Stomach (tissue), 19 donors: Measurements from ENCODE around the gene TSHZ1. TPM values are rescaled to one million over a fixed set of nuclear protein-coding genes. Genes with fewer than 3 reads are reported as not detected.
A peak's percentile ranks its signal among the peaks of the same experiment; 100 is the strongest.

Experiments
- DNase-seq, 2 donors: peaks; one replicate each; pipeline versions ENCODE4 v3.0.0 to v3.0.0-alpha.2; 2013 to 2019
- H3K27ac ChIP-seq, 5 donors: fragments of 200-600 bp in 4 of 5; sonication (generic) in 4 of 5; one replicate each; pipeline ENCODE4 v1.5.1; 2013 to 2019; ENCODE audit warnings: mild to moderate bottlenecking in 1 of 5, moderate library complexity in 1 of 5
- H3K27me3 ChIP-seq, 3 donors: fragments of 200-600 bp; sonication (generic); one replicate each; pipeline ENCODE4 v1.5.1; 2017 to 2019; ENCODE audit warnings: mixed run types in 1 of 3
- H3K36me3 ChIP-seq, 4 donors: fragments of 200-600 bp; sonication (generic); 1 replicate in 3 of 4; 2 replicates in 1 of 4; pipeline ENCODE4 v1.5.1; 2016 to 2019
- H3K4me1 ChIP-seq, 4 donors: fragments of 200-600 bp; sonication (generic); one replicate each; pipeline ENCODE4 v1.5.1; 2016 to 2019
- H3K4me3 ChIP-seq, 4 donors: fragments of 200-600 bp; sonication (generic) in 3 of 4; one replicate each; pipeline ENCODE4 v1.5.1; 2016 to 2019; ENCODE audit warnings: mild to moderate bottlenecking in 1 of 4
- H3K9me3 ChIP-seq, 4 donors: fragments of 200-600 bp; sonication (generic); one replicate each; pipeline ENCODE4 v1.5.1; 2016 to 2019
- EP300 ChIP-seq: sonication (generic); formaldehyde crosslinking; IDR thresholded peaks from one replicate; pipeline ENCODE4 v1.6.1; 2017; ENCODE audit warnings: antibody characterized with exemption
- POLR2A ChIP-seq, 4 donors: fragments of 450-650 bp; IDR thresholded peaks; one replicate each; pipeline ENCODE4 v1.6.1; 2016; ENCODE audit warnings: antibody characterized with exemption in 4 of 4, control low read depth in 2 of 4, mild to moderate bottlenecking in 1 of 4, moderate library complexity in 1 of 4
- POLR2AphosphoS5 ChIP-seq, 3 donors: sonication (generic); formaldehyde crosslinking; IDR thresholded peaks; one replicate each; pipeline ENCODE4 v1.6.1; 2016; ENCODE audit warnings: antibody characterized with exemption in 3 of 3
- WGBS, 5 donors: extraction: QIAGEN DNeasy Blood & Tissue Kit in 3 of 5; methylation state at CpG; one replicate each; pipeline versions ENCODE4 v1.1.5 to v1.1.7; 2013 to 2018; 5-methylcytosine and 5-hydroxymethylcytosine counted together
- intact Hi-C: fragments of 100-400 bp; cut with DNase I; formaldehyde crosslinking; loops from one replicate; pipeline ENCODE4 v1.15.1; 2023; ENCODE audit warnings: low total_unique reads
- long read RNA-seq, 10 donors: transcript quantifications; one replicate each; lab custom pipeline, GENCODE V29; 2026
- polyA plus RNA-seq, 3 donors: library from polyadenylated mRNA; stranded (reverse); fragments of 200-250 nt; gene quantifications; one replicate each; pipeline ENCODE4 v1.2.3, GENCODE V29; 2013
- total RNA-seq, 5 donors: library from RNA; depleted of rRNA; stranded (reverse); fragments of >200 nt; gene quantifications; one replicate each; pipeline versions ENCODE4 v1.1.0 to v1.2.3, GENCODE V29; 2014 to 2016
- TF ChIP-seq, protein P1 (sequence below), 7 experiments: fragments of 450-650 bp in 4 of 7; fragments of 200-600 bp in 3 of 7; sonication (generic) in 3 of 7; IDR thresholded peaks; one replicate each; pipeline ENCODE4 v1.5.1; 2016 to 2019; ENCODE audit warnings: antibody characterized with exemption in 7 of 7, control low read depth in 2 of 7, mild to moderate bottlenecking in 1 of 7
- donor health status: healthy with polysubstance abuse.
- donor health status: Bipolar disorder and iron deficiency.
- donor health status: healthy.

The TSHZ1 gene, protein sequence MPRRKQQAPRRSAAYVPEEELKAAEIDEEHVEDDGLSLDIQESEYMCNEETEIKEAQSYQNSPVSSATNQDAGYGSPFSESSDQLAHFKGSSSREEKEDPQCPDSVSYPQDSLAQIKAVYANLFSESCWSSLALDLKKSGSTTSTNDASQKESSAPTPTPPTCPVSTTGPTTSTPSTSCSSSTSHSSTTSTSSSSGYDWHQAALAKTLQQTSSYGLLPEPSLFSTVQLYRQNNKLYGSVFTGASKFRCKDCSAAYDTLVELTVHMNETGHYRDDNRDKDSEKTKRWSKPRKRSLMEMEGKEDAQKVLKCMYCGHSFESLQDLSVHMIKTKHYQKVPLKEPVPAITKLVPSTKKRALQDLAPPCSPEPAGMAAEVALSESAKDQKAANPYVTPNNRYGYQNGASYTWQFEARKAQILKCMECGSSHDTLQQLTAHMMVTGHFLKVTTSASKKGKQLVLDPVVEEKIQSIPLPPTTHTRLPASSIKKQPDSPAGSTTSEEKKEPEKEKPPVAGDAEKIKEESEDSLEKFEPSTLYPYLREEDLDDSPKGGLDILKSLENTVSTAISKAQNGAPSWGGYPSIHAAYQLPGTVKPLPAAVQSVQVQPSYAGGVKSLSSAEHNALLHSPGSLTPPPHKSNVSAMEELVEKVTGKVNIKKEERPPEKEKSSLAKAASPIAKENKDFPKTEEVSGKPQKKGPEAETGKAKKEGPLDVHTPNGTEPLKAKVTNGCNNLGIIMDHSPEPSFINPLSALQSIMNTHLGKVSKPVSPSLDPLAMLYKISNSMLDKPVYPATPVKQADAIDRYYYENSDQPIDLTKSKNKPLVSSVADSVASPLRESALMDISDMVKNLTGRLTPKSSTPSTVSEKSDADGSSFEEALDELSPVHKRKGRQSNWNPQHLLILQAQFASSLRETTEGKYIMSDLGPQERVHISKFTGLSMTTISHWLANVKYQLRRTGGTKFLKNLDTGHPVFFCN (N-terminal part only)
- 10 to 100 TPM in 3 of 5 donors, 1 to 10 TPM in 2; 7.0 to 21.0 (median 14.8) TPM for total RNA-seq
- 1 to 10 TPM; 4.2 to 7.0 (median 5.0) TPM for polyA plus RNA-seq
- long read RNA-seq, donor 1, full-length matches to known transcripts: 16 of 16 reads
- long read RNA-seq, donor 1, partial matches to known transcripts: 0 of 16 reads
- long read RNA-seq, donor 1, other reads (novel, unspliced or antisense): 0 of 16 reads
- long read RNA-seq, donor 2, full-length matches to known transcripts: 29 of 29 reads
- long read RNA-seq, donor 2, partial matches to known transcripts: 0 of 29 reads
- long read RNA-seq, donor 2, other reads (novel, unspliced or antisense): 0 of 29 reads
- long read RNA-seq, donor 3, full-length matches to known transcripts: 16 of 16 reads
- long read RNA-seq, donor 3, partial matches to known transcripts: 0 of 16 reads
- long read RNA-seq, donor 3, other reads (novel, unspliced or antisense): 0 of 16 reads
- long read RNA-seq, donor 4, full-length matches to known transcripts: 4 of 4 reads
- long read RNA-seq, donor 4, partial matches to known transcripts: 0 of 4 reads
- long read RNA-seq, donor 4, other reads (novel, unspliced or antisense): 0 of 4 reads
- long read RNA-seq, donor 5, full-length matches to known transcripts: 38 of 38 reads
- long read RNA-seq, donor 5, partial matches to known transcripts: 0 of 38 reads
- long read RNA-seq, donor 5, other reads (novel, unspliced or antisense): 0 of 38 reads
- long read RNA-seq, donor 6, full-length matches to known transcripts: 37 of 37 reads
- long read RNA-seq, donor 6, partial matches to known transcripts: 0 of 37 reads
- long read RNA-seq, donor 6, other reads (novel, unspliced or antisense): 0 of 37 reads
- long read RNA-seq, donor 7, full-length matches to known transcripts: 57 of 57 reads
- long read RNA-seq, donor 7, partial matches to known transcripts: 0 of 57 reads
- long read RNA-seq, donor 7, other reads (novel, unspliced or antisense): 0 of 57 reads
- long read RNA-seq, donor 8, full-length matches to known transcripts: 23 of 23 reads
- long read RNA-seq, donor 8, partial matches to known transcripts: 0 of 23 reads
- long read RNA-seq, donor 8, other reads (novel, unspliced or antisense): 0 of 23 reads
- long read RNA-seq, donor 9, full-length matches to known transcripts: 33 of 33 reads
- long read RNA-seq, donor 9, partial matches to known transcripts: 0 of 33 reads
- long read RNA-seq, donor 9, other reads (novel, unspliced or antisense): 0 of 33 reads
- long read RNA-seq, donor 10, full-length matches to known transcripts: 6 of 6 reads
- long read RNA-seq, donor 10, partial matches to known transcripts: 0 of 6 reads
- long read RNA-seq, donor 10, other reads (novel, unspliced or antisense): 0 of 6 reads

DNA sequence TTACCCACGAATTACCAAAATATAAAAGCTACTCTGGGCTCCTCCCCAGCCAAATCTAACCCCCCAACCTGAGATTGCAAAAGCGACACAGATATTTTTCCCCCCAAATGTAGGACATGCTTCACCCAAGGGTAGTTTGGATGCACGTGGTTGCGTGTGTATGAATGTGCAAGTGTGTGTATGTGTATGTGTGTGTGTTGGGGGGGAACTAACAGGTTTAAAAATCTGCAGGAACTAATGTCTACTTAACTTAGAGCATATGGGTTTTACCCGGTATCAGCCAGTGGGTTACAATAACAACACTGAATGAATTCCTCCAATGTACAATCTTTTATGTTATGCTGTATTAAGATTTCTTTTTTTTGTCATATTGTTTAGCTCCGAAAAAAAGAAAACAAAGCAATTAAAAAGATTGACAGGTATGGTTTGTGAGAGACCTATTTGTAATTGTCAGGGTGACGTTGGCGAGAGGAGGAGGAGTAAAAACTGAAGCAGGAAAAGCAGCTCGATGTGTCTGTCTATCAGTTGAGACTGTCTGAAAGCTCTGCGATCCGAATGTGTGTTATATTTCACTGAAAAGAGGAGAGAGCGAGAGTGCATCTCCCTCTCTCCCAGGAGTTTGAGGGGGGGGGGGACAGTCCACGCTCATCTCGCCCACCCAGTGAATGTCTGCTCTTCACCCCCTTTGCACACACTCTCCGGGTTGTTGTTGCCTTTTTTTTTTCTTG, at the start of gene TSHZ1:
Gene TSHZ1 (plus strand): TSS at position 524 of the 728 bp plus-strand sequence. CDS start 1,080 bp downstream, outside the sequence.
- Histone ChIP-seq H3K4me3 (peak within 1 kb of the TSS; percentile 80 to 97 (median 89)), H3K27ac (peak within 1 kb of the TSS; percentile 96 to 99 (median 98)), H3K9me3 (no peaks in the 10 kb centered on the region), H3K27me3 (no peaks in the 10 kb centered on the region), H3K36me3 (no peaks in the 10 kb centered on the region), H3K4me1 (peaks cover 46 to 65% (median 57%) of the 10 kb centered on the region in 4 donors)
- TF ChIP-seq POLR2AphosphoS5 (IDR thresholded peaks at IDR 0.05) (peak; percentile 57 to 84 (median 84)), POLR2A (IDR thresholded peaks at IDR 0.05) (peak in 1 of 4 donors; percentile 59), EP300 (no peak)
- TF ChIP-seq, protein P1, sequence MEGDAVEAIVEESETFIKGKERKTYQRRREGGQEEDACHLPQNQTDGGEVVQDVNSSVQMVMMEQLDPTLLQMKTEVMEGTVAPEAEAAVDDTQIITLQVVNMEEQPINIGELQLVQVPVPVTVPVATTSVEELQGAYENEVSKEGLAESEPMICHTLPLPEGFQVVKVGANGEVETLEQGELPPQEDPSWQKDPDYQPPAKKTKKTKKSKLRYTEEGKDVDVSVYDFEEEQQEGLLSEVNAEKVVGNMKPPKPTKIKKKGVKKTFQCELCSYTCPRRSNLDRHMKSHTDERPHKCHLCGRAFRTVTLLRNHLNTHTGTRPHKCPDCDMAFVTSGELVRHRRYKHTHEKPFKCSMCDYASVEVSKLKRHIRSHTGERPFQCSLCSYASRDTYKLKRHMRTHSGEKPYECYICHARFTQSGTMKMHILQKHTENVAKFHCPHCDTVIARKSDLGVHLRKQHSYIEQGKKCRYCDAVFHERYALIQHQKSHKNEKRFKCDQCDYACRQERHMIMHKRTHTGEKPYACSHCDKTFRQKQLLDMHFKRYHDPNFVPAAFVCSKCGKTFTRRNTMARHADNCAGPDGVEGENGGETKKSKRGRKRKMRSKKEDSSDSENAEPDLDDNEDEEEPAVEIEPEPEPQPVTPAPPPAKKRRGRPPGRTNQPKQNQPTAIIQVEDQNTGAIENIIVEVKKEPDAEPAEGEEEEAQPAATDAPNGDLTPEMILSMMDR (IDR thresholded peaks at IDR 0.05): no peak
- intact Hi-C loops: no loop called here
- WGBS, 5 donors: 1 to 3% (median 2%) methylated on average over 15 of the region's 15 CpGs
- peak; percentile 51 to 95 for DNase-seq

DNA sequence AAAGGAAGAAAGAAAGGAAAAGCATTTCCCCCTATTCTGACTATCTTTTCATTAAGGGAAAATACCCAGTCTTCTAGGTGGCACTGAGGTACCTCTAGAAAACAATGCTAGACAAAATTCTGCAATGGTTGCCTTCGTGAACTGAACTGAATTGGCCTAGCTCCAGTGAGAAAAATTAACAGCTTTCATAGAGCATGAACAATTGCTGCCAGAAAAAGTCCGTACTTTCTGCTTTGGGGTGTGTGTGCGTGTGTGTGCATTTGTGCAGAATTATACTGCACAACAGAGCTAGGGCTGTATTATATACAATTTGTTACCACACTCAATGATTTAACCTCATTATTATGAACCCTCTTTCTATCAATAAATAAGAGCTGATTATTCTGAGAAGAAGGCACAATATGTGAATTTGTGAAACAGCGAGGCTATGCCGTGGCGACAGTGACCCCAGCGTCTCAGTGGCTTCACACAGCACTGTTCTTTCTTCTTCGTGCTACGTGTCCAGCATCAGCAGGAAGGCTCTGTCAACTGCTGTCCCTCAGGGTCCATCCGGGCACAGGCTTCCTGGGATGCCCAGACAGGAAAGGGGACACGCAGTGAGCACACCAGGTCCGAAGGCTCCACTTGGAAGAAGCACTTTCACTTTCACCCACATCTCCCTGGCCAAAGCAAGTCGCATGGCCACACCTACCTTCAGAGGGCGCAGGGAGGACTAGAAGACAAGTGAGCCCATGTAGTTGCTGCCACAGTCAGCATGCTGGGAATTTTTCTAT, 49.2 kb upstream of the TSHZ1 start:
- H3K4me1 ChIP-seq: peaks cover 0 to 27% (median 14%) of the 10 kb centered on the region in 4 donors
- H3K27ac ChIP-seq: peak overlapping the region in 2 of 5 donors; percentile 32 to 70
- H3K36me3 ChIP-seq: no peaks in the 10 kb centered on the region
- no peaks in the 10 kb centered on the region for H3K9me3 ChIP-seq
- DNase-seq: peak; percentile 43 to 54
- H3K27me3 ChIP-seq: peaks cover 0 to 5% (median 0%) of the 10 kb centered on the region in 3 donors
- intact Hi-C loops: no loop called here
- H3K4me3 ChIP-seq: peak overlapping the region; percentile 42 to 49 (median 46)
- TF ChIP-seq POLR2A (IDR thresholded peaks at IDR 0.05): no peak
- TF ChIP-seq, protein P1 (IDR thresholded peaks at IDR 0.05): no peak
- no peak for TF ChIP-seq POLR2AphosphoS5 (IDR thresholded peaks at IDR 0.05)
- TF ChIP-seq EP300: no peak
- 40 to 62% (median 48%) methylated on average over 14 of the region's 14 CpGs for WGBS, 5 donors
